WI38 (cell line): ENCODE results near the gene CAMKK2.

Experiments
- H3K4me3 ChIP-seq: 2 replicates; pipeline ENCODE4 v1.5.1; 2011; ENCODE audit warnings: low read depth, mild to moderate bottlenecking, control low read depth, low read length
- CTCF ChIP-seq: IDR thresholded peaks from 2 replicates; pipeline ENCODE4 v1.5.1; 2012; ENCODE audit warnings: low read depth, mild to moderate bottlenecking, control low read depth, low read length

Gene CAMKK2

GRCh38 chr12:121217761-121218160, 78.7 kb downstream of the CAMKK2 start:
- no peak overlapping the region for H3K4me3 ChIP-seq
- TF ChIP-seq CTCF = no peak

- no peak overlapping the region for H3K4me3 ChIP-seq
- TF ChIP-seq CTCF = no peak
Measured at GRCh38 chr12:121217063-121217462, 79.4 kb downstream of the CAMKK2 start.

- H3K4me3 ChIP-seq = no peak overlapping the region
- no peak for TF ChIP-seq CTCF
Measured at GRCh38 chr12:121216102-121216501, 80.4 kb downstream of the CAMKK2 start.

GRCh38 chr12:121214855-121215745, 81.4 kb downstream of the CAMKK2 start:
- H3K4me3 ChIP-seq = no peak overlapping the region

GRCh38 chr12:121214166-121214777, 82.2 kb downstream of the CAMKK2 start:
- no peak overlapping the region for H3K4me3 ChIP-seq
- TF ChIP-seq CTCF = no peak

More at GRCh38 chr12:121214855-121215745, 81.4 kb downstream of the CAMKK2 start:
- no peak for TF ChIP-seq CTCF

- no peak overlapping the region for H3K4me3 ChIP-seq
- no peak for TF ChIP-seq CTCF
Measured at GRCh38 chr12:121212875-121213274, 83.6 kb downstream of the CAMKK2 start.
